Stomach (tissue), 9 donors: Measurements from ENCODE around the gene COL7A1. TPM values are rescaled to one million over a fixed set of nuclear protein-coding genes. Genes with fewer than 3 reads are reported as not detected.

ENCODE experiments used
- DNase-seq, 2 donors: peaks; one replicate each; pipeline versions ENCODE4 v3.0.0 to v3.0.0-alpha.2; 2013 to 2019
- H3K27ac ChIP-seq, 5 donors: fragments of 200-600 bp in 4 of 5; sonication (generic) in 4 of 5; one replicate each; pipeline ENCODE4 v1.5.1; 2013 to 2019; ENCODE audit warnings: mild to moderate bottlenecking in 1 of 5, moderate library complexity in 1 of 5
- H3K27me3 ChIP-seq, 3 donors: fragments of 200-600 bp; sonication (generic); one replicate each; pipeline ENCODE4 v1.5.1; 2017 to 2019; ENCODE audit warnings: mixed run types in 1 of 3
- H3K36me3 ChIP-seq, 4 donors: fragments of 200-600 bp; sonication (generic); 1 replicate in 3 of 4; 2 replicates in 1 of 4; pipeline ENCODE4 v1.5.1; 2016 to 2019
- H3K4me1 ChIP-seq, 4 donors: fragments of 200-600 bp; sonication (generic); one replicate each; pipeline ENCODE4 v1.5.1; 2016 to 2019
- H3K4me3 ChIP-seq, 4 donors: fragments of 200-600 bp; sonication (generic) in 3 of 4; one replicate each; pipeline ENCODE4 v1.5.1; 2016 to 2019; ENCODE audit warnings: mild to moderate bottlenecking in 1 of 4
- H3K9me3 ChIP-seq, 4 donors: fragments of 200-600 bp; sonication (generic); one replicate each; pipeline ENCODE4 v1.5.1; 2016 to 2019
- CTCF ChIP-seq, 7 experiments: fragments of 450-650 bp in 4 of 7; fragments of 200-600 bp in 3 of 7; sonication (generic) in 3 of 7; IDR thresholded peaks; one replicate each; pipeline ENCODE4 v1.5.1; 2016 to 2019; ENCODE audit warnings: antibody characterized with exemption in 7 of 7, control low read depth in 2 of 7, mild to moderate bottlenecking in 1 of 7
- EP300 ChIP-seq: sonication (generic); formaldehyde crosslinking; IDR thresholded peaks from one replicate; pipeline ENCODE4 v1.6.1; 2017; ENCODE audit warnings: antibody characterized with exemption
- POLR2A ChIP-seq, 4 donors: fragments of 450-650 bp; IDR thresholded peaks; one replicate each; pipeline ENCODE4 v1.6.1; 2016; ENCODE audit warnings: antibody characterized with exemption in 4 of 4, control low read depth in 2 of 4, mild to moderate bottlenecking in 1 of 4, moderate library complexity in 1 of 4
- POLR2AphosphoS5 ChIP-seq, 3 donors: sonication (generic); formaldehyde crosslinking; IDR thresholded peaks; one replicate each; pipeline ENCODE4 v1.6.1; 2016; ENCODE audit warnings: antibody characterized with exemption in 3 of 3
- WGBS, 5 donors: extraction: QIAGEN DNeasy Blood & Tissue Kit in 3 of 5; methylation state at CpG; one replicate each; pipeline versions ENCODE4 v1.1.5 to v1.1.7; 2013 to 2018; 5-methylcytosine and 5-hydroxymethylcytosine counted together
- intact Hi-C: fragments of 100-400 bp; cut with DNase I; formaldehyde crosslinking; loops from one replicate; pipeline ENCODE4 v1.15.1; 2023; ENCODE audit warnings: low total_unique reads
- polyA plus RNA-seq, 3 donors: library from polyadenylated mRNA; stranded (reverse); fragments of 200-250 nt; gene quantifications; one replicate each; pipeline ENCODE4 v1.2.3, GENCODE V29; 2013
- total RNA-seq, 5 donors: library from RNA; depleted of rRNA; stranded (reverse); fragments of >200 nt; gene quantifications; one replicate each; pipeline versions ENCODE4 v1.1.0 to v1.2.3, GENCODE V29; 2014 to 2016
- donor health status: healthy with polysubstance abuse.
- donor health status: Bipolar disorder and iron deficiency.
- donor health status: healthy.

Gene COL7A1
- total and polyA plus RNA-seq, 8 donors = 1.8 to 123 (median 7.7) TPM

- Histone ChIP-seq H3K27me3 (no peaks in the 10 kb centered on the region), H3K9me3 (no peaks in the 10 kb centered on the region), H3K4me3 (no peak overlapping the region), H3K27ac (no peak overlapping the region), H3K36me3 (peaks cover 0 to 11% (median 11%) of the 10 kb centered on the region in 4 donors), H3K4me1 (peaks cover 22 to 35% (median 26%) of the 10 kb centered on the region in 4 donors)
- 62 to 73% (median 65%) methylated on average over 4 to 6 of the region's 6 CpGs for WGBS, 5 donors
- TF ChIP-seq POLR2AphosphoS5 (IDR thresholded peaks at IDR 0.05) = no peak
- DNase-seq = no peak
- intact Hi-C loops = no loop called here
These were observed 42.2 kb upstream of the COL7A1 start for GRCh38 chr3:48637305-48637704.

GRCh38 chr3:48636149-48636655, 41.1 kb upstream of the COL7A1 start:
- H3K27ac ChIP-seq = peak overlapping the region; percentile 67 to 91 (median 87)
- no peaks in the 10 kb centered on the region for H3K9me3 ChIP-seq
- peaks cover 7 to 22% (median 22%) of the 10 kb centered on the region in 4 donors for H3K36me3 ChIP-seq
- H3K27me3 ChIP-seq = no peaks in the 10 kb centered on the region
- peak overlapping the region; percentile 79 to 98 (median 94) for H3K4me3 ChIP-seq
- intact Hi-C loops = no loop called here
- no peak for DNase-seq
- H3K4me1 ChIP-seq = peaks cover 22 to 35% (median 26%) of the 10 kb centered on the region in 4 donors
- WGBS, 5 donors = 45 to 50% (median 48%) methylated on average over 10 of the region's 10 CpGs
- TF ChIP-seq POLR2A (IDR thresholded peaks at IDR 0.05) (no peak), CTCF (IDR thresholded peaks at IDR 0.05) (no peak), POLR2AphosphoS5 (IDR thresholded peaks at IDR 0.05) (no peak), EP300 (no peak)

DNA sequence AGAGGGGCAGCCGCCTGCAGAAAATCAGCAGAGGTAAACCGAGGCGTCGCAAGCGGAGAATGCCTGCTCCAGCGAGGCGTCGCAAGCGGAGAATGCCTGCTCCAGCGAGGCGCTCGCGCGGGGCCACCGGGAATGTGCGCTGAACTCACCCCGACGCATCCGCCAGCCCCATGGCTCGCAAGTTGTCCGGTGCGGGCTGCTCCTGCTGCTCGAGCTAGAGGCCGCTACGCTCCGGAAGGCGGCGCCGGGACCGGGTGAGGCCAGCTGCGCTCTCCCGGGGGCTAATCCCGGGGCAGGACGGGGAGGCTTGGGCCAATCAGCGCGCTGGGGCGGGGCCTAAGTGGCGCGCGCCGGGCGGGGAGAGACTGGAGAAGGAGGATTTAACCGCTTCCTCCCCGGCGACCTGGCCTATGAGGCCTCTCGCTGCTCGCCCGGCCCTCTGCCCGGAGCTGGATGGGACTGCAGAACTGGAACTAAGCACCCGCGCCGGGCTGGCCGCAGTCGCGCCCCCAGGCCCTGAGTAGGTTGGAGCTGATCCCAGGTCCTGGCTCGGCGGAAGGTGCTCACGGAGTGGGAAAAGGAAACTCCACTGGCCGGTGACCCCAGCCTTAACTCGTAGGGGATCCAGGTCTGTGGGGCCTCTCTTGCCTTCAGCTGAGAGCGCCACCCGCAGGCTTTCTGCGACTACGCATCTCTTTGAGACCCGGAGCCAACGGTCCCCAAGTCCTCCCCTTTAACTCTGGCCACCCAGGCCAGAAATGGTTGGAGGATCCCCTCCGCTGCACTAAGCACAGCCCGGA, 40.3 kb upstream of the COL7A1 start, which contains the start of gene SLC26A6:
TSS of gene SLC26A6 (minus strand) at position 240 of the 800 bp plus-strand sequence. CDS start at position 172, 68 bp downstream.
- intact Hi-C loops = no loop called here
- DNase-seq = peak; percentile 98 to 99
- H3K9me3 ChIP-seq = no peaks in the 10 kb centered on the region
- H3K27ac ChIP-seq = peak within 1 kb of the TSS; percentile 79 to 91 (median 87)
- 0 to 1% (median 0%) methylated on average over 22 to 68 of the region's 68 CpGs for WGBS, 5 donors
- H3K27me3 ChIP-seq = no peaks in the 10 kb centered on the region
- peaks cover 22 to 35% (median 26%) of the 10 kb centered on the region in 4 donors for H3K4me1 ChIP-seq
- peaks cover 8 to 30% (median 30%) of the 10 kb centered on the region in 4 donors for H3K36me3 ChIP-seq
- H3K4me3 ChIP-seq = peak within 1 kb of the TSS; percentile 79 to 98 (median 94)
- TF ChIP-seq POLR2AphosphoS5 (IDR thresholded peaks at IDR 0.05) = peak; percentile 49 to 89 (median 88)
- TF ChIP-seq POLR2A (IDR thresholded peaks at IDR 0.05) = peak in 1 of 4 donors; percentile 31
- TF ChIP-seq EP300 = no peak
- TF ChIP-seq CTCF (IDR thresholded peaks at IDR 0.05) = peak in 5 of 7 experiments; percentile 20 to 43 (median 39)

GRCh38 chr3:48634661-48635221, 39.6 kb upstream of the COL7A1 start:
- peaks cover 22 to 35% (median 26%) of the 10 kb centered on the region in 4 donors for H3K4me1 ChIP-seq
- H3K4me3 ChIP-seq = peak overlapping the region; percentile 79 to 98 (median 94)
- intact Hi-C loops = no loop called here
- no peaks in the 10 kb centered on the region for H3K9me3 ChIP-seq
- peaks cover 14 to 37% (median 37%) of the 10 kb centered on the region in 4 donors for H3K36me3 ChIP-seq
- TF ChIP-seq POLR2A (IDR thresholded peaks at IDR 0.05) (no peak), CTCF (IDR thresholded peaks at IDR 0.05) (no peak), POLR2AphosphoS5 (IDR thresholded peaks at IDR 0.05) (no peak), EP300 (no peak)
- H3K27me3 ChIP-seq = no peaks in the 10 kb centered on the region
- peak overlapping the region; percentile 79 to 91 (median 87) for H3K27ac ChIP-seq
- 2 to 10% (median 2%) methylated on average over 9 to 30 of the region's 30 CpGs for WGBS, 5 donors
- DNase-seq = peak; percentile 69 to 74
